ENCODE results near the gene KRTAP2-2.

The KRTAP2-2 gene

DNA sequence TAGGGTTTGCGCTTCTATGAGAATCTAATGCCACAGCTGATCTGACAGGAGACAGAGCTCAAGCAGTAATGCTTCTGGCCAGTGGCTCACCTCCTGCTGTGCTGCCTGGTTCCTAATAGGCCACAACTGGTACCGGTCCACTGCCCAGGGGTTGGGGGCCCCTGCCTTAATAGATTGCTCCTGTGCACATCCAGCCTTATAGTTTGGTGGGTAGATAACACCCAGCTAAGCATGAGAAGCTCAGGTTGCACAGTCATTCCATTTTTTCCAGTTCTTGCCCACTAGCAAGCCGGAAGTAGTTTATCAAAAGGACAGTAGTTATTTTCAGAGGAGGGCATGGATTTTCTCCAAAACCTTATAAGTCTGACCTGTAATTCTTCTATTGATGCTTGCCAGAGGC lies 35.6 kb downstream of the KRTAP2-2 start:
- no peak for DNase-seq

DNA sequence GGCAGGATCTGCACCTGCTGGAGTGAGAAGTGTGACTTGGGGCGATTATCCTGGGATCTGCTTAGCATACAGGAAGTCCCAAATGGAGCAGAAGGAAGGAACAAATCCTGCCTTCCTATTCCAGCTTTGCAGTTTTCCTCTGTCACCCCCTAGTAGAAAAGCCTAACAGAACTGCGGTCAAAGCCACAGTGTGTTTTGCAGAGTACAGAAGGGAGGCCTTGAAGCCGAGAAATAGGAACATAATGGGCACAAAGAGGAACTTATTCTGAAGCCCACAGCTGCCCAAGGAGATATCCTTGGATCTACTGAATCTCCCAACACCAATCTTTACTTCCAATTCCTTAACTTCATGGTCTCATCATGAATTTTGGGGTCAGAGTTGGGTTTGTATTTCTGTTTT lies 36.5 kb downstream of the KRTAP2-2 start:
- DNase-seq: no peak

DNA sequence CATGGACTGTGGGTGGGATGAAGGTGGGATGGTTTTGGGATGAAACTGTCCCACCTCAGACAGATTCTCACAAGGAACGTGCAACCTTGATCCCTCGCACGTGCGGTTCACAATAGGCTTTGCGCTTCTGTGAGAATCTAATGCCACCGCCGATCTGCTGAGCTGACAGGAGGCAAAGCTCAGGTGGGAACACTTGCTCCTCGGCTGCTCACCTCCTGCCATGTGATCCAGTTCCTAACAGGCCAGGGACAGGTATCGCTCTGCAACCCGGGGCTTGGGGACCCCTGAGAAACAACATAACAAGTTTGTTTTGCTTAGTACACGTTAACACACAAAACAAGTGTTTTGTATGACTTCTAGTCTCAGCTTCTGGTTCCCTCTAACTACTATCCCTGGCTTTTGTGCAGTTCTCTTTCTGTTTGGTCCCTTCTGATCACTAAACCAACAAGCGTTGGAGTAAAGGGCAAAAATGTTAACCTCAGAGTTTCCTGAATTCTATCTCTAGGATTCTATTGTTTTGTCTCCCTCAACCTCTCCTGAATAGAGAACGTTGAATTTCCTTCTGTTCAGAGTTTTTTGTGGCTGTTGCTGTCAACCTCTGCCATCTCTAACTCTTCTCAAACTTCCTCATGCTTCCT lies 38.3 kb downstream of the KRTAP2-2 start:
- DNase-seq: no peak

DNA sequence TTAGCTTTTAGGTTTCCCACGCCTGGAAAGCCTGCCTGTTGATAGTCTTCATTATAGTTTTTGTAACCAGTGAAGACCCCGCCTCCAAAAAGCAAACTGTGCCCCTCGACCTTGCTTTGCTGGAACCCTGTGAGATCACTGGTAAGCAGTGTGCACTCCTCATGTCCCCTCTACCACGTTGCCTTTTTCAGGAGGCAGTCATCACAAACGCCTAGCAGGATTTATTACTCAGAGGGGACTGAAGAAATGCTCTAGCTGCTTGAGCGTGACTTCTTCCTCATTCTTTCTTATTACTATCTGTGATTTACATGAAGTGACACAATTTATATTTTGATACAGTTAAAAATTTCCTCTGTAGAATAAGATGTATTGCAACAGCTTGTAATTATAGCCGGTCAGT lies 39.6 kb downstream of the KRTAP2-2 start:
- no peak for DNase-seq

DNA sequence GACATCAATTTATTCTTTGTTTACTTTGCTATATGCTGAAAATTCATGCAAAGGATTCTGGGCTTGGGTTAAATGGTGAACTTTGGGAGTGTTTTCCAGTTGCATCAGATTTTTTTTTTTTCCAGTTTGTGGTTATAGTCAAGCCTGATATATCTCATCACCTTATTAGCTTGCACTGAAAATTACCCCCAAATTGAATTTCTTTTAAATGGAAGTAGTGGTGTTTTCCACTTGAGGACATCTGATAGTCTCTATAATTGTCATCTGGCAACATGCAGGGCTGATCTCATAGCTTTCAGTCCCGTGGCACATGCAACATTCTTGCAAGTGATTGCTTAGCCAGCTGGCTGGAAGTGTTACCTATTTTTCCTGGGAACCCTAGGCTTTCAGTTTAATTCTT lies 41.4 kb downstream of the KRTAP2-2 start:
- no peak for DNase-seq

DNA sequence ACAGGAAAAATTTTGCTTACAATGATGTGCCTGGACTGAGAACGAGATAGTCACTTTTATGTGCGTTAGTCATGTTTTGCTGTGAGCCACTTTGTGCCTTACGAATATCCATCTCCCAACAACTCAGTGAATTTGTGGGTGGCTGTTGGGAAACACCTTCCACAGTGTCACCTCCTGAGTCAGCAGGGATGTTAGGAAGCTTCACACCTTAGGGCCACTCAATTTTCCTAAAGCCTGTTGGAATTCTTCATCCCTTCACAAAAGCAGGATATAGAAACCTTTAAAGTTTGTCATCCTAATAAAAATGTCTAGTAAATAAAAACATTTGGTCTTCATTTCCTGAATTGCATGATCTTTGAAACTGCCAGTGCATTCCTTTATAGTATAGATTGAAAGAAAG lies 41.8 kb downstream of the KRTAP2-2 start:
- DNase-seq: no peak

DNA sequence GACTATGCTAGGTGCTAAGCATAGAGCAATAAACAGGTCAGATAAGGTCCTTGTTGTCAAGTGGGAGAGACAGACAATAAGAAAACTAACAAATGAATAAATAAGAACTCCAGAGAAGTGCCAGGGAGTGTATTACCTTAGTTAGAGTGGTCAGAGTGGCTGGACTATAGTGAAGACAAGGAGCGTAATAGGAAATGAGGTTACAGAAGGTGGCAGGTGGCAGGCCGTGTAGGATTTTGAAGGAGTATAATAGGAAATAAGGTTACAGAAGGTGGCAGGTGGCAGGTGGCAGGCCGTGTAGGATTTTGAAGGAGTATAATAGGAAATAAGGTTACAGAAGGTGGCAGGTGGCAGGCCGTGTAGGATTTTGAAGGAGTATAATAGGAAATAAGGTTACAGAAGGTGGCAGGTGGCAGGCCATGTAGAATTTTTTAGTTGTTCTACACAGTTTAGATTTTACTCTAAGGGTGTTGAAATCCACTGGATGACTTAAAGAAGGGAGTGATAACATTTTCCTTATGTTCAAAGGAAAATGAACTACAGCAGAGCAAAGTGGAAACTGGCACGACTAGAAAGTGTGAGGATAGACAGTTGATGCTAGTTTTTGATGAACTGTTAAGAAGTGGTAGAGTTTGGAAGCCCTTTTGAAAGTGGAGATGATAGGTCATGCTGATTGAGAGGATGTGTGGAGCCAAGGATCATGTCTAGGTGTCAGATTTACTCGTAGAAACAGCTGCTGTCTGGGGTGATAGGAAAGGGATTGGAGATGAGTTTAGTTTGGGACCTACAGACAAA lies 42.5 kb downstream of the KRTAP2-2 start:
- DNase-seq: no peak

DNA sequence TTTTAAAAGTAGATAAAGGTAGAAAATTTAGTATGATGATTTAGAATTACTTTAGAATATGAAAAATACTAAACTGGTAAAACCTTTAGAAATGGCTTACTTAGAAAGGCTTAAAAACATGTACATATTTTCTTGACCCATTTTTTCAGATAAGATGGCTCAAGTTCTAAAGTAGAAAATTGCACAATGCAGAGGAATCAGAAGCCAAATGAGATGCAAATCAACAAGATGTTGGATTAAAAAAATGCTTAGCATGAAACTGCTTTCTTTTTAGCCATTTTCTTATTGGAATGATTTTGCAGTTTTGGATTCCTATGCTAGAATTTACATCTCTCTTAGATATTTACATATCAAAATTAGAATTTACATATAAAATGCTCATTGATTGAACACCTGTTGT lies 44.6 kb downstream of the KRTAP2-2 start:
- no peak for DNase-seq

DNA sequence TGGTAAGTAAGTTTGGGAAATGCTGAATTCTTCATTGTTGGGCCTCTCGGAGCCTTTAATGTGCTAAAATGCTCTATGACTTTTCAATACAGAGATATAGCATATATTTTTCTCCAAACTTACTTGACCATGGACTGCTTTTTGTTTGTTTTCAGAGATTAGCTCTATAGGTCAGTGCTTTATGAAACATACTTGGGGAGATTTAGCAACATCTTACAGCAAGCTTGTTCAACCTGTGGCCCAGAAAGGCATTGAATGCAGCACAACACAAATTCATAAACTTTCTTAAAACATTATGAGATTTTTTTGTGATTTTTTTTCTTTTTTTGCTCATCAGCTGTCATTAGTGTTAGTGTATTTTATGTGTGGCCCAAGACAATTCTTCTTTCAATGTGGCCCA lies 45.1 kb downstream of the KRTAP2-2 start:
- no peak for DNase-seq

DNA sequence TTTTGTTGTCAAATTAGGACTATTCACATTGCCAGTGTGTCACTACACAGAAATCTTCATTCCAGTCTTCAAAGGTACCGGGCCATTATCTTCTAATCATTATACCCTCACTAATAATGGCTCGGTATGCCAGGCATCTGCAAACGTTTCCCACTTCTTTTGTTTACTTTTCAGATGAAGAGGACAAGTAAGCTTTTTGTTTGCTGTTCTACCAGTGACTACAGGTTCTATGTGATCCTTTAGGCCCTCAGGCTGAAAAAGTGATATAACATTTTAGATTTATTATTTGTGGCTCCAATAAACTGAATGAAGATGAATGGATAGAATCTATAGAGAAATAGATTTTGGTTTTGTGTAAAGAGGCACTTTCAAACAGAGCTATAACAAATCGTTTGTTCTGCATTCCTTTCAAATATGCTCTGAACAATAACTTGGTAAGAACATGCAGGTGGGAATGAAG lies 45.7 kb downstream of the KRTAP2-2 start:
- no peak for DNase-seq

DNA sequence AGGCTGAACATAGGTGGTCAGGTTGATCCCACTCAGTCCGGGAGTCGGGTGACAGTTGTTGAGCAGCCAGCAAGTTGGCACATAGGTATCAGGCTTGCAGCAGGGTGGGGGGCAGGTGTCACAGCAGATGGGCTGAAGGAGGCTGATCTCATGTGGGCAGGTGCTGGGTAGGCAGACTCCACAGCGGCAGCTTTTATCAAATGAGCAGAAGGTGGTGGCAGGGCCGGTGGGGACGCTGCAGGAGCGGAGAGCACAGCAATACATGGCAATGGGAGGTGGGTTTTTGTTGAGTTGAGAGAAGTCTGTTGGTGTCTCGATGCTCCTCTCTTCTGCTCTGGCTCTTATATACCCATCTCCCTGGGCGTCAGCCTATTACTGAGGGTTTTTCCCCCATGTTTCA lies 46.2 kb downstream of the KRTAP2-2 start, which contains the start of gene KRTAP3-1:
TSS of gene KRTAP3-1 (minus strand) at position 318 of the 400 bp plus-strand sequence. CDS start at position 264, 54 bp downstream.
- no peak for DNase-seq
